ENCODE measurements around the gene MOXD1. TPM values are rescaled to one million over a fixed set of nuclear protein-coding genes. Genes with fewer than 3 reads are reported as not detected.

The MOXD1 gene
- polyA plus RNA-seq, 1 donor from 2014 or later = 14.7 TPM

- no peak overlapping the region for H3K4me3 ChIP-seq (ENCODE audit: low read length)
- H3K4me2 ChIP-seq (ENCODE audit: low read length) = no peak overlapping the region
- no peaks in the 10 kb centered on the region for H3K79me2 ChIP-seq (replicated peaks; ENCODE audit: insufficient read depth, low read length)
- no peak overlapping the region for H3K9ac ChIP-seq (ENCODE audit: low read length)
- no peaks in the 10 kb centered on the region for H3K9me2 ChIP-seq (ENCODE audit: insufficient read depth, low read length)
- TF ChIP-seq CTCF (IDR thresholded peaks at IDR 0.05; ENCODE audit: poor library complexity, severe bottlenecking) (no peak), REST (IDR thresholded peaks at IDR 0.05; ENCODE audit: borderline replicate concordance) (no peak), POLR2AphosphoS5 (IDR thresholded peaks at IDR 0.05) (no peak), MXI1 (conservative IDR thresholded peaks at IDR 0.05; ENCODE audit: poor library complexity, severe bottlenecking) (no peak), TAF1 (IDR thresholded peaks at IDR 0.05; ENCODE audit: low read depth) (no peak), EP300 (conservative IDR thresholded peaks at IDR 0.05; ENCODE audit: poor library complexity, severe bottlenecking) (no peak), EZH2 (IDR thresholded peaks at IDR 0.05; ENCODE audit: borderline replicate concordance, insufficient read depth, low read length, poor library complexity, severe bottlenecking) (no peak), SMC3 (conservative IDR thresholded peaks at IDR 0.05; ENCODE audit: poor library complexity) (no peak), RAD21 (conservative IDR thresholded peaks at IDR 0.05) (no peak)
- no peaks in the 10 kb centered on the region for H3K9me3 ChIP-seq (ENCODE audit: low read length)
- no peaks in the 10 kb centered on the region for H3K36me3 ChIP-seq (ENCODE audit: insufficient read depth, low read length)
- no peaks in the 10 kb centered on the region for H4K20me1 ChIP-seq (ENCODE audit: insufficient read depth)
- H3F3A ChIP-seq (ENCODE audit: insufficient read depth, low read length, poor library complexity, severe bottlenecking) = no peaks in the 10 kb centered on the region
- no peak overlapping the region for H3K27ac ChIP-seq (ENCODE audit: low read length)
- H3K27me3 ChIP-seq (ENCODE audit: insufficient read depth, low read depth, low read length) = no peaks in the 10 kb centered on the region
- H2AFZ ChIP-seq (ENCODE audit: low read depth, low read length) = no peak overlapping the region
Measured at GRCh38 chr6:132388291-132388690, 13.0 kb downstream of the MOXD1 start.

GRCh38 chr6:132382630-132383175 is 18.6 kb downstream of the MOXD1 start:
- Histone ChIP-seq H3K9me2 (ENCODE audit: insufficient read depth, low read length) (no peaks in the 10 kb centered on the region), H2AFZ (ENCODE audit: low read depth, low read length) (no peak overlapping the region), H3K27ac (ENCODE audit: low read length) (no peak overlapping the region), H3K79me2 (replicated peaks; ENCODE audit: insufficient read depth, low read length) (no peaks in the 10 kb centered on the region), H3K27me3 (ENCODE audit: insufficient read depth, low read depth, low read length) (no peaks in the 10 kb centered on the region), H3K4me2 (ENCODE audit: low read length) (no peak overlapping the region), H4K20me1 (ENCODE audit: insufficient read depth) (no peaks in the 10 kb centered on the region), H3K4me3 (ENCODE audit: low read length) (no peak overlapping the region), H3K36me3 (ENCODE audit: insufficient read depth, low read length) (no peaks in the 10 kb centered on the region), H3F3A (ENCODE audit: insufficient read depth, low read length, poor library complexity, severe bottlenecking) (no peaks in the 10 kb centered on the region), H3K9me3 (ENCODE audit: low read length) (no peaks in the 10 kb centered on the region), H3K9ac (ENCODE audit: low read length) (no peak overlapping the region)
- no peak for TF ChIP-seq REST (IDR thresholded peaks at IDR 0.05; ENCODE audit: borderline replicate concordance)
- peak; percentile 91 for TF ChIP-seq EP300 (conservative IDR thresholded peaks at IDR 0.05; ENCODE audit: poor library complexity, severe bottlenecking)
- no peak for TF ChIP-seq RAD21 (conservative IDR thresholded peaks at IDR 0.05)
- TF ChIP-seq SMC3 (conservative IDR thresholded peaks at IDR 0.05; ENCODE audit: poor library complexity) = no peak
- no peak for TF ChIP-seq CTCF (IDR thresholded peaks at IDR 0.05; ENCODE audit: poor library complexity, severe bottlenecking)
- TF ChIP-seq POLR2AphosphoS5 (IDR thresholded peaks at IDR 0.05) = peak; percentile 54
